ENCODE results near the gene ATAD1.

The ATAD1 gene

DNA sequence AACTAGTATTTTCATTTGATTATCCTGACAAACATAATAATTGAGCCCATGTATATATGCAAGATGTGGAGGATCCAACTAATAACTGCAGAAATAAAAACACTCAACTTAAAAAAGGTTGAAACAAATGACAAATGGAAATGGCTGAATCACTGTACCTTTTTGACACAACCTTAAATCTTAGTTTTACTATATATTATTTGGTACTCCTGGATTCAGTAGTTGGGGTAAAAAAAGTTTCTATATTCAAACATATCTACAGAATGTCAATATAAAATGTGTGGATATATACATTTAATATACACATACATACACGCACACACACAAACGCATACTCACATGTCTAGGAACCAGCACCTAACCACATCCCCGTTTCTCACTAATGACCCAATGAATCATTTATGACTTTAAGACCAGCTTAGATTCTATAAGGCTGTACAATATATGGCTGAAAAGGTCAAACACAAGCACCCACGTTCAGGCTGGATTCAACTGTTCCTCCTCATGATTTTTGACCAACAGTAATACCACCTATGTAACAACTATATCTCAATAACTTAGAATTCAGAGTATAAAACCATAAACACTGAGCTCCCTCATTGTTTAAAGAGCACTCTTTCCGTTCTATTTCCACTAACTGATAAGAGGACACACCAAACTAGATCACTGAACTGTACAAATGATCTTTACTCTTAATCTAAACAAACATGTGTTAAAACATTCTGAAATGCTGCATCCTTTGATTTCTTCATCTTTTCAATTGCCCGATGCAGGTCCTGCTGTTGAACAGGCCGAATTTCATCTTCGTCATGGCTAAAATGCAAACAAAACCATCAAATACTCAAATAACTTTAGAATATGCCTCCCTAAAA lies 63.8 kb downstream of the ATAD1 start:
- H3K9ac ChIP-seq, result no peak overlapping the region
- no peaks in the 10 kb centered on the region for H3K9me3 ChIP-seq (ENCODE audit: control insufficient read depth, low read length)
- no peaks in the 10 kb centered on the region for H3K36me3 ChIP-seq (ENCODE audit: control insufficient read depth, insufficient read depth, low read length)
- H2AFZ ChIP-seq, result no peak overlapping the region
- no peak overlapping the region for H3K4me2 ChIP-seq (ENCODE audit: low read length)
- no peaks in the 10 kb centered on the region for H3K4me1 ChIP-seq
- H3K27me3 ChIP-seq (ENCODE audit: control insufficient read depth, insufficient read depth, low read length), result no peaks in the 10 kb centered on the region
- no peak for TF ChIP-seq CTCF (IDR thresholded peaks at IDR 0.05)
- no peak overlapping the region for H3K4me3 ChIP-seq (ENCODE audit: low read depth, low read length)
- H3K27ac ChIP-seq, result no peak overlapping the region
- H3K79me2 ChIP-seq, result no peaks in the 10 kb centered on the region

DNA sequence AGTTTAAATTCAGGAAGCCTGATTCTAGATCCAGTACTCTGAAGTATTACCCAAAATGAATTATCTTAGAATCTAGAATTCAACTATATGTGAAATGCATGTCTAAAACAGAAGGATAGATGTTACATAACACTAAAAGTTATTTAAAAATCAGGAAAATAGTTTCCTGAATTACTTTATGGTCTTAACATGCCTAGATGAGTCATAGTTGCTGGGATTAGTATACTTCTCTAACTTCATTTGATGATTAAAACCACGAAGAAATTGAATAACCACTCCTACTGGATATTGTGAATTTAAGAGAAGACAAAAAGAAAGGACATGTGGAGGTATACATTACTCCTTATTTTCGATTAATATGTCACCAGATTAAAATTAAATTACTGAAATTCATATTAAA lies 65.5 kb downstream of the ATAD1 start:
- no peaks in the 10 kb centered on the region for H3K79me2 ChIP-seq
- no peaks in the 10 kb centered on the region for H3K27me3 ChIP-seq (ENCODE audit: control insufficient read depth, insufficient read depth, low read length)
- H3K27ac ChIP-seq, result no peak overlapping the region
- no peaks in the 10 kb centered on the region for H3K9me3 ChIP-seq (ENCODE audit: control insufficient read depth, low read length)
- no peaks in the 10 kb centered on the region for H3K36me3 ChIP-seq (ENCODE audit: control insufficient read depth, insufficient read depth, low read length)
- H3K4me3 ChIP-seq (ENCODE audit: low read depth, low read length), result no peak overlapping the region
- no peak overlapping the region for H3K9ac ChIP-seq
- H3K4me2 ChIP-seq (ENCODE audit: low read length), result no peak overlapping the region
- TF ChIP-seq CTCF (IDR thresholded peaks at IDR 0.05), result no peak
- no peaks in the 10 kb centered on the region for H3K4me1 ChIP-seq
- no peak overlapping the region for H2AFZ ChIP-seq

DNA sequence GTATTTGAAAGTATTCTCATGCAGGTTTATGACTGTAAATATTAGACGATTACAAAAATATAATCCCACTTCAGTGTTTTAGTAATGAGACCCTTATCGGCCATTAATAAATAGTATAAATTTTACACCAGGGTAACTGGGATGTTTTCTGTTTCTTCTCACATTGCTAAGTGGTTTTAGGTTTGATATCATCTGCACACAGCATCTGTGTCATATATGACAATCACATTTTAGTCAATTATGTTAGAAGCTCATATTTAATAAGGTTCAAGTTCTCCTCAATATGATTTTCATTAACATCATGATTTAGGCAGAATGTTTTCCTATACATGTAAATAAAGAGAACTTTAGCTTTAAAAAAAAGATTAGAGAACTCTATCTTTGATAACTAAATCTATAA lies 66.8 kb downstream of the ATAD1 start:
- Histone ChIP-seq H3K4me1 (no peaks in the 10 kb centered on the region), H3K4me3 (ENCODE audit: low read depth, low read length) (no peak overlapping the region), H3K9me3 (ENCODE audit: control insufficient read depth, low read length) (no peaks in the 10 kb centered on the region), H3K79me2 (no peaks in the 10 kb centered on the region), H3K27me3 (ENCODE audit: control insufficient read depth, insufficient read depth, low read length) (no peaks in the 10 kb centered on the region), H3K36me3 (ENCODE audit: control insufficient read depth, insufficient read depth, low read length) (no peaks in the 10 kb centered on the region), H3K9ac (no peak overlapping the region), H3K4me2 (ENCODE audit: low read length) (no peak overlapping the region), H2AFZ (no peak overlapping the region), H3K27ac (no peak overlapping the region)
- no peak for TF ChIP-seq CTCF (IDR thresholded peaks at IDR 0.05)

GRCh38 chr10:87750817-87751216 lies 67.2 kb downstream of the ATAD1 start:
- H3K36me3 ChIP-seq (ENCODE audit: control insufficient read depth, insufficient read depth, low read length), result no peaks in the 10 kb centered on the region
- TF ChIP-seq CTCF (IDR thresholded peaks at IDR 0.05), result no peak

More at GRCh38 chr10:87750817-87751216, 67.2 kb downstream of the ATAD1 start:
- H3K4me1 ChIP-seq, result no peaks in the 10 kb centered on the region
- H2AFZ ChIP-seq, result no peak overlapping the region
- no peak overlapping the region for H3K9ac ChIP-seq
- H3K4me3 ChIP-seq (ENCODE audit: low read depth, low read length), result no peak overlapping the region
- H3K27me3 ChIP-seq (ENCODE audit: control insufficient read depth, insufficient read depth, low read length), result no peaks in the 10 kb centered on the region
- H3K79me2 ChIP-seq, result no peaks in the 10 kb centered on the region
- H3K27ac ChIP-seq, result no peak overlapping the region
- H3K4me2 ChIP-seq (ENCODE audit: low read length), result no peak overlapping the region
- no peaks in the 10 kb centered on the region for H3K9me3 ChIP-seq (ENCODE audit: control insufficient read depth, low read length)
